Right lobe of liver (tissue), 4 donors: Measurements from ENCODE around the gene HCN2.
"Not testable (repeated sequence)": the region's sequence is repeated elsewhere in the genome, so short reads cannot be mapped to it uniquely, and the experiment has no call there.

Experiments used
- CTCF ChIP-seq, 4 donors: fragments of 200-600 bp in 3 of 4; fragments of 450-650 bp in 1 of 4; IDR thresholded peaks; one replicate each; pipeline versions ENCODE4 v1.5.1 to v1.8.0; 2016 to 2022; ENCODE audit warnings: antibody characterized with exemption in 4 of 4, mild to moderate bottlenecking in 2 of 4
- POLR2A ChIP-seq: fragments of 450-650 bp; IDR thresholded peaks from one replicate; pipeline ENCODE4 v1.6.1; 2017; ENCODE audit warnings: antibody characterized with exemption, mild to moderate bottlenecking
- donor health status: DM: no; HTN: no; CAD: no.
- donor health status: DM: no; HTN: no; CAD: no.
- donor health status: DM: no; HTN: yes; CAD: no.

GRCh38 chr19:605061-605971 lies 15.6 kb downstream of the HCN2 start:
- not testable (repeated sequence) for TF ChIP-seq POLR2A; CTCF (IDR thresholded peaks at IDR 0.05)
